Endothelial cell of umbilical vein (primary cell): ENCODE data around the gene SLC25A26. TPM values are rescaled to one million over a fixed set of nuclear protein-coding genes. Genes with fewer than 3 reads are reported as not detected.
A peak's percentile ranks its signal among the peaks of the same experiment; 100 is the strongest.

Experiments
- BruUV-seq: library from RNA; stranded (reverse); fragments of 400-500 nt; replicated peaks from 2 replicates; lab custom pipeline; 2021; lab: Mats Ljungman, UMichigan
- CTCF ChIA-PET: fragments of 300-600, 350-600 bp; sonication (Branson Sonifier 250); formaldehyde crosslinking; loops from one replicate; lab custom pipeline; 2021; ENCODE audit warnings: antibody characterized with exemption, inconsistent platforms; lab: Charles Lee
- POLR2A ChIA-PET: fragments of 300-600, 350-600 bp; sonication (Branson Sonifier 250); formaldehyde crosslinking; loops from one replicate; lab custom pipeline; 2021; ENCODE audit warnings: antibody characterized with exemption, inconsistent platforms; lab: Charles Lee
- DNase-seq: peaks from one replicate; pipeline ENCODE4 v3.0.0-alpha.2; 2011; ENCODE audit warnings: low read depth, low spot score
- FAIRE-seq: peaks from 2 replicates; lab custom pipeline; 2011; peaks lifted over from hg19 to GRCh38; lab: Jason Lieb, UNC
- H2AFZ ChIP-seq: 2 replicates; pipeline ENCODE4 v1.6.0; 2012; ENCODE audit warnings: low read depth, low read length, control low read depth, inconsistent platforms
- H3K27ac ChIP-seq: 2 replicates; pipeline ENCODE4 v1.5.1; 2011; ENCODE audit warnings: low read depth, mild to moderate bottlenecking, control low read depth, low read length, moderate library complexity; ENCODE audit not compliant: insufficient read depth
- H3K27me3 ChIP-seq, 2 experiments: 2 replicates each; pipeline versions ENCODE4 v1.6.0 to v1.6.1; 2011; ENCODE audit warnings: low read length in 2 of 2, mixed read lengths in 1 of 2; ENCODE audit not compliant: control insufficient read depth in 2 of 2, insufficient read depth in 2 of 2
- H3K36me3 ChIP-seq, 2 experiments: 2 replicates in 1 of 2; 3 replicates in 1 of 2; pipeline ENCODE4 v1.5.1; 2011; ENCODE audit warnings: low read length in 2 of 2, mild to moderate bottlenecking in 1 of 2, moderate library complexity in 1 of 2; ENCODE audit not compliant: control insufficient read depth in 2 of 2, insufficient read depth in 2 of 2; ENCODE audit errors: extremely low read depth in 1 of 2
- H3K4me1 ChIP-seq: 3 replicates; pipeline ENCODE4 v1.5.1; 2011; ENCODE audit warnings: mild to moderate bottlenecking, low read length; ENCODE audit not compliant: control insufficient read depth, insufficient read depth; ENCODE audit errors: extremely low read depth
- H3K4me2 ChIP-seq: 2 replicates; pipeline ENCODE4 v1.6.1; 2011; ENCODE audit warnings: low read length, control low read depth, mixed read lengths; ENCODE audit not compliant: insufficient read depth
- H3K4me3 ChIP-seq, 3 experiments: fragments of 200-600 bp in 1 of 3; sonication (generic), shearing (Covaris generic) in 1 of 3; replicated peaks in 1 of 3; 2 replicates each; pipeline ENCODE4 v1.5.1; 2011 to 2016; ENCODE audit warnings: control low read depth in 3 of 3, low read length in 3 of 3, mild to moderate bottlenecking in 2 of 3, inconsistent platforms in 1 of 3, low read depth in 1 of 3, moderate library complexity in 1 of 3; ENCODE audit not compliant: insufficient read depth in 1 of 3
- H3K79me2 ChIP-seq: 2 replicates; pipeline ENCODE4 v1.6.0; 2012; ENCODE audit warnings: low read length, inconsistent platforms; ENCODE audit not compliant: control insufficient read depth, insufficient read depth
- H3K9ac ChIP-seq: replicated peaks from 2 replicates; pipeline ENCODE3; 2011; ENCODE audit warnings: low read length, control low read depth; ENCODE audit not compliant: insufficient read depth; ENCODE audit errors: extremely low read depth
- H3K9me1 ChIP-seq: replicated peaks from 3 replicates; pipeline ENCODE4 v1.6.0; 2011; ENCODE audit warnings: mild to moderate bottlenecking, low read length; ENCODE audit not compliant: control insufficient read depth, insufficient read depth; ENCODE audit errors: extremely low read depth
- H3K9me3 ChIP-seq: replicated peaks from 2 replicates; pipeline ENCODE4 v1.5.1; 2012; ENCODE audit warnings: low read length, inconsistent platforms; ENCODE audit not compliant: control insufficient read depth, insufficient read depth
- H4K20me1 ChIP-seq: replicated peaks from 2 replicates; pipeline ENCODE3; 2011; ENCODE audit warnings: mild to moderate bottlenecking, low read length; ENCODE audit not compliant: control insufficient read depth, insufficient read depth; ENCODE audit errors: extremely low read depth
- CTCF ChIP-seq, 2 donors: IDR thresholded peaks; 1 replicate in 1 of 2; 2 replicates in 1 of 2; pipeline ENCODE4 v1.5.1; 2011; ENCODE audit warnings: low read length in 2 of 2, mild to moderate bottlenecking in 2 of 2, moderate library complexity in 2 of 2, control low read depth in 1 of 2, inconsistent platforms in 1 of 2, low read depth in 1 of 2; ENCODE audit not compliant: insufficient read depth in 1 of 2; ENCODE audit errors: extremely low read depth in 1 of 2
- EZH2 ChIP-seq: IDR thresholded peaks from 2 replicates; pipeline ENCODE4 v1.6.1; 2012; ENCODE audit warnings: borderline replicate concordance, low read depth, mild to moderate bottlenecking, moderate library complexity, low read length, inconsistent platforms; ENCODE audit not compliant: severe bottlenecking
- FOS ChIP-seq: IDR thresholded peaks from 2 replicates; pipeline ENCODE4 v1.6.1; 2011; ENCODE audit warnings: mild to moderate bottlenecking, low read length, moderate library complexity, borderline replicate concordance; ENCODE audit not compliant: insufficient read depth
- GATA2 ChIP-seq: IDR thresholded peaks from 2 replicates; pipeline ENCODE4 v1.7.0; 2011; ENCODE audit warnings: low read depth, mild to moderate bottlenecking, moderate library complexity, mixed read lengths, low read length; ENCODE audit not compliant: insufficient read length, insufficient read depth
- JUN ChIP-seq: IDR thresholded peaks from 2 replicates; pipeline ENCODE4 v1.6.1; 2011; ENCODE audit warnings: borderline replicate concordance, low read depth; ENCODE audit not compliant: insufficient read length, insufficient read depth
- MAX ChIP-seq: IDR thresholded peaks from 2 replicates; pipeline ENCODE4 v1.6.1; 2011; ENCODE audit not compliant: insufficient read depth, insufficient read length
- POLR2AphosphoS5 ChIP-seq: IDR thresholded peaks from 2 replicates; pipeline ENCODE4 v1.6.1; 2012; ENCODE audit warnings: low read depth, mild to moderate bottlenecking, control low read depth, low read length, moderate library complexity; ENCODE audit not compliant: insufficient read depth
- dilution Hi-C: fragments of 300-500 bp; cut with MboI; formaldehyde crosslinking; loops from one replicate; pipeline ENCODE4 v1.15.0; 2019; ENCODE audit warnings: low sequenced_read_pairs; ENCODE audit not compliant: extremely low pct_ligation_motif_present
- intact Hi-C: fragments of 100-400 bp; cut with micrococcal nuclease; formaldehyde crosslinking; loops from one replicate; pipeline ENCODE4 v1.10.0; 2022
- polyA plus RNA-seq, 4 experiments: library from polyadenylated mRNA; depleted of rRNA in 3 of 4; stranded (reverse) in 3 of 4; unstranded in 1 of 4; fragments of >200 nt; gene quantifications; 2 replicates each; pipeline versions ENCODE4 v1.2.1 to v1.2.3, GENCODE V29; 2011 to 2012; ENCODE audit warnings: missing spikeins in 1 of 4
- total RNA-seq: library from RNA; stranded (reverse); gene quantifications from 2 replicates; pipeline ENCODE4 v1.2.3, GENCODE V29; 2021

Gene SLC25A26
- total and polyA plus RNA-seq, 2 donors (not counting 3 experiments of a cell fraction or from before 2014, with no cell fraction given) = 11.8 to 23.5 TPM

GRCh38 chr3:66376568-66376967, 155.8 kb downstream of the SLC25A26 start:
- H3K4me1 ChIP-seq = peaks cover 10% of the 10 kb centered on the region
- TF ChIP-seq CTCF (IDR thresholded peaks at IDR 0.05; ENCODE audit: extremely low read depth in 1 of 2, insufficient read depth in 1 of 2, low read depth in 1 of 2, low read length in 2 of 2) = no peak
- TF ChIP-seq EZH2 = no peak
- TF ChIP-seq GATA2 = no peak
- TF ChIP-seq JUN = peak; percentile 16
- TF ChIP-seq POLR2AphosphoS5 = no peak
- TF ChIP-seq FOS = peak; percentile 75
- no peak for TF ChIP-seq MAX
- peak; percentile 86 for FAIRE-seq
- H2AFZ ChIP-seq = no peak overlapping the region
- POLR2A ChIA-PET = no interaction called here
- no peaks in the 10 kb centered on the region for H4K20me1 ChIP-seq
- intact Hi-C loops (no loop called here), dilution Hi-C loops (loop anchor here (25.0 kb wide), 1 partner anchor 436 kb away; no protein-coding TSS in a partner anchor)
- no peak overlapping the region for H3K27ac ChIP-seq
- no peak overlapping the region for H3K4me2 ChIP-seq
- no peaks in the 10 kb centered on the region for H3K9me1 ChIP-seq
- H3K9me3 ChIP-seq = no peaks in the 10 kb centered on the region
- H3K79me2 ChIP-seq = no peaks in the 10 kb centered on the region
- no TSS peak for BruUV-seq
- H3K4me3 ChIP-seq = no peak overlapping the region
- H3K36me3 ChIP-seq = peaks cover 12 to 15% of the 10 kb centered on the region in 2 experiments
- H3K27me3 ChIP-seq = no peaks in the 10 kb centered on the region
- CTCF ChIA-PET = interaction anchor here (2.1 to 2.9 kb wide), 7 partner anchors 10 to 123 kb away, joined by 7 to 43 read pairs (median 12); no protein-coding TSS in a partner anchor
- peak; percentile 69 for DNase-seq
- H3K9ac ChIP-seq = no peak overlapping the region
